Sciatic nerve (tissue), 2 donors: ENCODE measurements around the gene FCF1. TPM values are rescaled to one million over a fixed set of nuclear protein-coding genes. Genes with fewer than 3 reads are reported as not detected.
"Not testable (repeated sequence)": the region's sequence is repeated elsewhere in the genome, so short reads cannot be mapped to it uniquely, and the experiment has no call there.

Experiments used
- ATAC-seq: fragments of 200-7000 bp; cut with Tn5 transposase; one replicate; pipeline ENCODE4 v1.9.1; 2020; ENCODE audit warnings: mild to moderate bottlenecking, moderate library complexity
- DNase-seq: peaks from one replicate; pipeline ENCODE4 v3.0.0-alpha.2; 2020; ENCODE audit warnings: low spot score
- intact Hi-C: fragments of 100-400 bp; cut with DNase I; formaldehyde crosslinking; loops from one replicate; pipeline ENCODE4 v1.14.2; 2022
- total RNA-seq: library from RNA; stranded (reverse); fragmentation: NEBNext Ultra II Directional; extraction: Animal tissue kit (Norgen Biotek cat#: 25700); gene quantifications from one replicate; pipeline ENCODE4 v1.2.1, GENCODE V29; 2021
- donor health status: DM: no; HTN: no; CAD: no.
- donor health status: DM: no; HTN: no; CAD: no.

FCF1 gene
- total RNA-seq, 1 donor from 2014 or later = 43.0 TPM

DNA sequence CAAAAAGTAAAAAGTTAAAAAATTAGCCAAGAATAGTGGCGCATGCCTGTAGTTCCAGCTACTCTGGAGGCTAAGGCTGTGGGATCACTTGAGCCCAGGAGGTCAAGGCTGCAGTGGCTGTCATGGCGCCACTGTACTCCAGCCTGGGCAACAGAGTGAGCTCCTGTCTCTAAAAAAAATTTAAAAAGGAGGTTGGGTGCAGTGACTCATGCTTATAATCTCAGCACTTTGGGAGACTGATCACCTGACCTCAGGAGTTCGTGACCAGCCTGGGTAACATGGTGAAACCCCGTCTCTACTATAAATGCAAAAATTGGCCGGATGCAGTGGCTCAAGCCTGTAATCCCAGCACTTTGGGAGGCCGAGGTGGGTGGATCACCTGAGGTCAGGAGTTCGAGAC is 42.0 kb downstream of the FCF1 start:
- intact Hi-C loops = no loop called here
- ATAC-seq = no peak

DNA sequence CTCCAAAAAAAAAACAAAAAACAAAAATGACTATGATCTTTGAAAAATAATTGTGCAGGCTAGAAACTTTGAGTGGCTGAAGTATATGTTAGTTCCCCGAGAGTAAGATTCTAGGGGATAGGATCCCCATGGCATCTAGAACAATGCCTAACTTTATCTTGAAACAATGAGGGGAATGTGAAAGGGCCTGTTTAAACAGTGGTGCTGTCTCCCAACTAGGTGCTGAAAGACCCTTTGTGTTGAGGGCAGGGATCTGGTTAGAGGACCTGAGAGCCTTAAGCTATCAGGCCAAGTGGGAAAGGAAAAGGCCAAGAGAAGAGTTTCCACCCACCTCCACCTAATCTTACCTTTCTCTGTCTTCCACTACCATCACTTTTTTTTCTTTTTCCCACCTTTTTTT is 43.4 kb downstream of the FCF1 start:
- DNase-seq (no peak), ATAC-seq (no peak)
- intact Hi-C loops = no loop called here

More for the DNA sequence above, 42.0 kb downstream of the FCF1 start:
- DNase-seq = no peak

DNA sequence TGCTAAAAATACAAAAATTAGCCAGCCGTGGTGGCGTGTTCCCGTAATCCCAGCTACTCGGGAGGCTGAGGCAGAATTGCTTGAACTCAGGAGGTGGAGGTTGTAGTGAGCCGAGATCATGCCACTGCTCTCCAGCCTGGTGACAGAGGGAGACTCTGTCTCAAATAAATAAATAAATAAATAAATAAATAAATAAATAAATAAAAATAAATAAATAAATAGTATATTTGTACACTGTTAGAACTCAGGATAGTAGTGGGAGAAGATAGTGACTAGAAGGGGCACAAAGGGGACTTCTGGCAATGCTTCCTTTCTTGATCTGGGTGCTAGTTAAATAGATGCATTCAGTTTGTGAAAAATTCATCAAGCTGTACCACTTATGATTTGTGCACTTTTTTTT is 45.6 kb downstream of the FCF1 start:
- intact Hi-C loops, ATAC-seq, DNase-seq: not testable (repeated sequence)

- intact Hi-C loops = no loop called here
- DNase-seq = peak; percentile 94
- peak; percentile 99 for ATAC-seq
These were observed 50.2 kb downstream of the FCF1 start, which contains the start of gene YLPM1 for GRCh38 chr14:74762917-74763802. YLPM1 (plus strand) TSS chr14:74763316; CDS start chr14:74763490, 174 bp downstream.

DNA sequence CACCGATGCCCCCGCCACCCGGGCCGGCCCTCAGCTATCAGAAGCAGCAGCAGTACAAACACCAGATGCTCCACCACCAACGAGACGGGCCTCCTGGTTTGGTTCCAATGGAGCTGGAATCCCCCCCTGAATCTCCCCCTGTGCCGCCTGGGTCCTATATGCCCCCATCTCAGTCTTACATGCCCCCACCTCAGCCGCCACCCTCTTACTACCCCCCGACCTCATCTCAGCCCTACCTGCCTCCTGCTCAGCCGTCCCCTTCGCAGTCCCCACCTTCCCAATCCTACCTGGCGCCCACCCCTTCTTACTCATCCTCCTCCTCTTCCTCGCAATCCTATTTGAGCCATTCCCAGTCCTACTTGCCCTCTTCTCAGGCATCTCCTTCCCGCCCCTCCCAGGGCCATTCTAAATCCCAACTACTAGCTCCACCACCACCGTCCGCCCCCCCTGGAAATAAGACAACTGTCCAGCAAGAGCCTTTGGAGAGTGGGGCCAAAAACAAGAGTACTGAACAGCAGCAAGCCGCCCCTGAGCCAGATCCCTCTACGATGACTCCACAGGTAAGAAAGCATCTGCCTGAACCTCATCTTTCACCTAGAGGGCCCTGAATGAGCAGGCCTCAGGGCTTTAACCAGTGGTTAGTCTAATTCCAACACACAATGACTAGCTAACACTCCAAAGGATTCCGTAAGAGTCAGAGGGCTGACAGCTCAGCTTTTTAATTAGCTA is 51.0 kb downstream of the FCF1 start:
- DNase-seq (no peak), ATAC-seq (no peak)
- intact Hi-C loops = no loop called here

- ATAC-seq = no peak
- no peak for DNase-seq
- intact Hi-C loops = no loop called here
These were observed 52.8 kb downstream of the FCF1 start for GRCh38 chr14:74765721-74766120.

DNA sequence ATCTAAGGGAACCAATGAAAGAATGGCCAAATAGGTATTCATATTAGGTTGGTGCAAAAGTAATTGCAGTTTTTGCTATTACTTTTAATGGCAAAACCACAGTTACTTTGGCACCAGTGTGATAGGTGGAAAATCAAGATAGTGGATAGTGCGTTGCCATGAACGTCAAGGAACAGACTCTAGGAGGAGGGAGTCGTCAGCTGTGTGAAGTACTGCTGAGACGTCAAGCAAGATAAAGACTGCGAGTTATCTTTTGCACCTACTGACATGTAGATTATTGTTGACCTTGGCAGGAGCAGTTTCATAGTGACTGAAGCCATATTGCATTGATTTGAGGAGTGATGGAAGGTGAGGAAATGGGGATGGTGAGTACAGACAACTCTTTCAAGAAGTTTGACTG is 58.5 kb downstream of the FCF1 start:
- intact Hi-C loops = no loop called here
- no peak for DNase-seq
- no peak for ATAC-seq

DNA sequence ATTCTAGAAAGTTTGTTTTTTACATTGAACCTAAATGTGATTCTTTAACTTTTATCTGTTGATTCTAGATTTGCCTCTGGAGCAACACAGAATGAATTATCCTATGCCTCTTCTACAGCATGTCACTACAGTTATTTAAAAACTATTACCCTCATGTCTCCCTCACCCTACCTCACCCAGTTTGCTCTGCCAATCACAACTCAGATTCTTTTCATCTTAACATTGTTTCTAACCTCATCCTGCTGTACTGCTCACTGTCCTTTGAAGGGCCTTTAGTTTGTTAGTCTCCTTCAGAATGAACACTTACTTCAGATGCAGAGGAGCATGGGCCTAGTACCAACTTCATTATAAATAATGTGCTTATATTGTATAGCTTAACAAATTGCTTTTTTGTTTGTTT is 71.7 kb downstream of the FCF1 start:
- intact Hi-C loops = no loop called here
- no peak for ATAC-seq
- DNase-seq = no peak

GRCh38 chr14:74785056-74785613 is 72.2 kb downstream of the FCF1 start:
- DNase-seq (no peak), ATAC-seq (no peak)
- intact Hi-C loops = no loop called here

DNA sequence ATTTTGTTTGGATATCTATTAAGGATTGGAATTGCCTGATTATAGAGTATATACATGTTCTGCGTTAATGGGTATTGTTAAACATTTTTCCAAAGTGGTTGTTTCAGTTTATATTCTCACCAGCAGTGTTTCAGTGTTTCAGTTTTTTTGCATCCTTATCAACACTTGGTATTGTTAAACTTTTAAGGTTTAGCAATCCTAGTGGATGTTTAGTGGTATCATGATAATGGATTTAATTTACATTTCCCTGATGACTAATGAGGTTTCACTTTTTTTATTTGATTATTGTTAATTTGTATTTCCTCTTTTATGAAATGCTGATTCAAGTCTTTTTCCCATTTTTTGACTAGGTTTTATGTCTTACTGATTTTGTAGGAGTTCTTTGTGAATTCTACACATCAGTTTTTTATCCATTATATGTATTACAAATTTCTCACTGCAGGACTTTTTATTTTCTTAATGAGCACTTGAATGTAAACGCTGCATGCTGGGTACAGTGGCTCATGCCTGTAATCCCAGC is 73.9 kb downstream of the FCF1 start:
- ATAC-seq = no peak

More for the DNA sequence above, 73.9 kb downstream of the FCF1 start:
- DNase-seq = no peak
- intact Hi-C loops = no loop called here

Other genes with a start within 250 kb of the FCF1 start
- gene NPC2, start 219.8 kb upstream of the FCF1 start, total RNA-seq = 258 TPM
- 19.3 TPM for gene ISCA2, start 219.4 kb upstream of the FCF1 start, total RNA-seq
- gene LTBP2, start 100.9 kb upstream of the FCF1 start, total RNA-seq = 93.0 TPM
- gene AREL1, start 64 bp upstream of the FCF1 start, total RNA-seq = 26.7 TPM
- gene YLPM1, start 50.2 kb downstream of the FCF1 start, total RNA-seq = 91.2 TPM
- not detected for gene PROX2, start 163.0 kb downstream of the FCF1 start, total RNA-seq
- gene DLST, start 168.8 kb downstream of the FCF1 start, total RNA-seq = 79.6 TPM
- 4.7 TPM for gene RPS6KL1, start 210.1 kb downstream of the FCF1 start, total RNA-seq
- gene PGF, start 242.5 kb downstream of the FCF1 start, total RNA-seq = 12.4 TPM